ENCODE measurements around the gene RASA4.
"Not testable (repeated sequence)": the region's sequence is repeated elsewhere in the genome, so short reads cannot be mapped to it uniquely, and the experiment has no call there.

Gene RASA4
- total RNA-seq = 0.10 to 2.6 (median 1.4) reads per million in 4 experiments

DNA sequence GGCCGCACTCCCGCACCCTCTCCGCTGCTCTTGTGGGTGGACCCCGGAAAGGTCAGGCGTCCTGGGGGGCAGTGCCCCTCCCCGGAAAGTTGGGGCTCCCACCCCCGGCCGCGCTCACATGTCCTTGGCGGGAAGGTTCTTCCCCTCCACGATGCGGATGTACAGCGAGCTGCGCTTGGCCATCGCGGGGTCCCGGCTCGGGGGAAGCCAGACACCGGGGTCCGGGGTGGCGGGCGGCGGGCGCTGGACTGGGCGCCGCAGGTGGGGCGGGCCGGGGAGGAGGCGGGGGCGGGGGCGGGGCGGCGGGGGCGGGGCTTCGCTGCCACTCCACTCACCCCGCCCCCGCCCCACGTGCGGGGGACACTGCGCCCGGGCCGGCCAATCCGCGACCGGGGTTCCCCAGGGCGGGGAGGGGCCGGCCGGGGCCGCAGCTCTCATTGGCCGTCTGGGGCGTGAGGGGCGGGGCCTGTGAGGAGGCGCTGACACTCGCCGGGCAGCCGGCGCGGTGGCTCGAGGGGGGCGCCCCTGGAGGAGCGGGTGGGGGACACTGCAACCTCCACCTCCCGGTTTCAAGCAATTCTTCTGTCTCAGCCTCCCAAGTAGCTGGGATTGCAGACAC is at the start of gene RASA4:
TSS of gene RASA4 (minus strand) at position 250 of the 619 bp plus-strand sequence. CDS start at position 183, 67 bp downstream.
- DNase-seq = not testable (repeated sequence)

GRCh38 chr7:102664765-102665164 is 48.2 kb upstream of the RASA4 start:
- DNase-seq = not testable (repeated sequence)

GRCh38 chr7:102649924-102650323 is 33.4 kb upstream of the RASA4 start, which contains the start of gene SPDYE2B:
Gene SPDYE2B (plus strand): TSS chr7:102650319. CDS start chr7:102652349, 2,030 bp downstream.
- DNase-seq = not testable (repeated sequence)

- DNase-seq = not testable (repeated sequence)
These were observed 31.3 kb upstream of the RASA4 start for GRCh38 chr7:102647813-102648212.

- not testable (repeated sequence) for DNase-seq
These were observed 26.8 kb upstream of the RASA4 start for GRCh38 chr7:102643404-102643803.

- DNase-seq = not testable (repeated sequence)
These were observed 26.1 kb upstream of the RASA4 start, which contains the start of gene UPK3BL1 for GRCh38 chr7:102642691-102643090. Gene UPK3BL1 (minus strand): TSS chr7:102642791. CDS start chr7:102642741, 50 bp downstream.

GRCh38 chr7:102638848-102639247 is 22.3 kb upstream of the RASA4 start:
- DNase-seq = not testable (repeated sequence)

GRCh38 chr7:102636956-102637355 is 20.4 kb upstream of the RASA4 start:
- not testable (repeated sequence) for DNase-seq

- DNase-seq = not testable (repeated sequence)
These were observed 18.8 kb upstream of the RASA4 start for GRCh38 chr7:102635354-102635753.

DNA sequence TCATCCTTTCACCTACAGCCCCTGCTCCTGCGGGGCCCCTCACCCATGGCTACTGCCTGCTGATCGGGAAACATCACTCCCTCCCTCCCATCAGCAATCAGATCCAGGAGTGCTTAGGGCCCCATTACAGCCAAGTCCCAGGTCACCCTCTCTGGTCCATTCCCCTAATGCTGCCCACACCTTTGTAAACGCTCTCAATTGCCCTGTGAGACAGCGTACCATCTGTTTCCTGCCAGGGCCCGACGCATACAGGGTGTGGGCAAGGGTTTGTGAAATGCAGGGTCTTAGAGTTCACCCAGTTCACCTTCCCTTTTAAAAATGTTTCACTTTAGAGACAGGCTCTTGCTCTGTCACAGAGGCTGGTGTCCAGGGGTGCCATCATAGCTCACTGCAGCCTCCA is 17.7 kb upstream of the RASA4 start:
- not testable (repeated sequence) for DNase-seq

- not testable (repeated sequence) for DNase-seq
These were observed 14.1 kb upstream of the RASA4 start for GRCh38 chr7:102630622-102631021.

DNA sequence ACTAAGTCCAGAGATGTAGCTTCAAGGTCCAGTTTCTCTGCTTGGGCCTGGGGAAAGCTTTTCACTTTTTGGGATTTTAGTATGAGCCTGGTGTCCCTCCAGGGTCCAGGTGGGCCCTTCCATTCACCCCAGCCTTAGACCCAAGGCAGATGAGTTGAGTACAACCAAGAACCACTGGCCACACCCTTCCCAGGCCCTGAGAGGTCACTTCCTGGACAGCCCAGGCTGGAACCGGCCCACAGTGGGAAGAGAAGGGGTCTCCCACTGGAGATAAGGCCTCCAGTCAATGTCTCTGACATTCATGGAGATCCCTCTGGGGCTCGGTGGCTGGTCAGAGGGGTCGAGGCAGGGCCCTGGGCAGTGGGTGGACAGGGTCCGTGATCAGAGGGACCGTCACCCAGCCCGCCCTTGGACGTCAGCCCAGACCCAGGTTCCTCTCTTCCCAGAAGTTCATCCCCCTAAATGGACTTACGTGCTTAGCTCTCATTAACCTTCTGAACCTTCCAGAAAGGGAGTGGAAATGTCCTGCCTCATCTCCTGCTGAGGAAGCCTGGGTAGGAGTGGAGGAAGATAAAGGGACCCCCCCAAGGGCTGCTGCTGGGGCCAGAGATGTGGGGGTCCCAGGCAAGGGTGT is 10.8 kb upstream of the RASA4 start:
- DNase-seq = not testable (repeated sequence)

GRCh38 chr7:102618122-102618521 is 1.6 kb upstream of the RASA4 start:
- not testable (repeated sequence) for DNase-seq

GRCh38 chr7:102615930-102616329 is 626 bp downstream of the RASA4 start:
- DNase-seq = not testable (repeated sequence)

- not testable (repeated sequence) for DNase-seq
These were observed 1.7 kb downstream of the RASA4 start for GRCh38 chr7:102614873-102615272.

DNA sequence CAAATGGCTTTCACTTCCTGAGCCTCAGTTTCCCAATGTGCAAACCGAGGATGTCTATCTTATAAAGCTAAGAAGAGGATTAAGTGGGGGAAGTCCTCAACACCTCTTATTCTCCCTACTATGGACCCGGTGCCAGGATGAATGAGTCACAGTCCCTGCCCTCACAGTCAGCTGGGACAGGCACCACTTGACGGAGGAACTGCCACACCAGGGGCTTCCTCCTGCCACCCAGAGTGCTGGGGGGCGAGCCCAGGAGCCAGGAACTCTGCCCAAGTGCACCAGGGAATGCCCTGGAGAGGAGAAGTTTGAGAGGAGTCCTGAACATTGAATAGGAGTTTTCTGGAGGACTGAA is 2.2 kb downstream of the RASA4 start:
- not testable (repeated sequence) for DNase-seq

DNA sequence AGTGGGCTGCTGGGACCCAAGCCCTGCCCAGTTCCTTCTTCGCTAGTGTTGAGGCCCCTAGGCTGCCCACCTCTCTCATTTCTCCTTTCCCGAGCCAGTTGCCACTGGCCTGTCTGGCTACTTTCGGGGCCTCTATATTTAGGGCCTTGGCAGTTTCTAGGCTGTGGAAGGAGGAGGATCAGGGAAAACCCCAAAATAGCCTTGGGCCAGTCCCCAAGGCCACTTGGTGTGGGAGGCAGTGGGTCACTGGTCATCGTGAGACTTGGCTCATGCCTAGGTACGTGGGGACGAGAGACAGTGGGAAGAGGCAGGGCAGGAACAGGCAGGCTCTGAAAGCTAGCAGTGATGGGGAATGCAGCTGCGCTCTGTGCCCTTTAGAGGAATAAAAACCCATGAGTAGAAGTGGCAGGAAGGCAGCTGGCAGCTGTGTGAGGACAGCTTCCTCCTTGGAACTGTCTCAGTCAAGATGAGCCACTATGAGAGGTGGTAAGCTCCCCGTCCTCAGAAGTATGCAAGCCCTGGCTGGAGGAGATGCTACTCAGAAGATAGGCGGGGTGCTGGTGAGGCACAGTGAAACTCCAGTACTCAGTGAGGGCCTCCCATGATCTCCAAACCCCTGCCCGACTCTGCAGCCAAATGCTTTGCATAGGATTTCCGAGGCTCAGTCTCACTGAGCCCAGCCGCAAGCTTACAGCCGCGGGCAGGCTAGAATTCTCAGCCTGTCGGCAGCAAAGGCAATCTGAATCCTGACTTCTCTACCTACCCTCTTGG is 2.8 kb downstream of the RASA4 start:
- DNase-seq = not testable (repeated sequence)

GRCh38 chr7:102611675-102612325 is 4.8 kb downstream of the RASA4 start:
- DNase-seq = not testable (repeated sequence)

DNA sequence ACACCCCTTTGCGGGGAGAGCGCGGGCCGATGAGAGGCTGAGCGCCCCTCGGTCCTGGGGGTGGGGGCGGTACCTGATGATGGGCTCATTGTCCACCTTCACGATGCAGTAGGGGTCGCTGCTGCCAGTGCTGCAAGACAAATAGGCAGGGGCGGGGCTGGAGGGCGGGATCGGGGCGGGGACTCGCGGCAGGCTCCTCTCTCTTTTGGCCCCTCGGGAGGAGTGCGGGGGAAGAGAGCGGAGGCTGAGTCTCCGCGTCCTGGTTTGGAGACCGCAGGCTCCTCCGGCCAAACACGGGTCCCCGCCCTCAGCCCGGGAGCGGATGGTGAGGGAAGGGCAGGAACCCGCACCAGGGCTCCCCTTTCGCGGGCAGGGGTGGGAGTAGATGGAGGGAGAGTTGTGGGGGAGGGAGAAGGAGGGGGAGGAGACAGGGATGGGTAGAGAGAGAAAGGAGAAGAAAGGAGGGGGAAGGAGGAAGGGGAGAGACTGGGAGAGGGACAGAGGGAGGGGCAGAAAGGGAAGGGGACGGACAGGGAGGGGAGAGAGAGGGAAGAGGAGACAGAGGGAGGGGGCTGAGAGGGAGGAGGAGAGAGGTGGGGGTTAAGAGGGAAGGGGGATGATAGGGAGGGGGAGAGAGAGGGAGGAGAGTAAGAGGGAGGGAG is 5.4 kb downstream of the RASA4 start:
- DNase-seq = not testable (repeated sequence)

DNA sequence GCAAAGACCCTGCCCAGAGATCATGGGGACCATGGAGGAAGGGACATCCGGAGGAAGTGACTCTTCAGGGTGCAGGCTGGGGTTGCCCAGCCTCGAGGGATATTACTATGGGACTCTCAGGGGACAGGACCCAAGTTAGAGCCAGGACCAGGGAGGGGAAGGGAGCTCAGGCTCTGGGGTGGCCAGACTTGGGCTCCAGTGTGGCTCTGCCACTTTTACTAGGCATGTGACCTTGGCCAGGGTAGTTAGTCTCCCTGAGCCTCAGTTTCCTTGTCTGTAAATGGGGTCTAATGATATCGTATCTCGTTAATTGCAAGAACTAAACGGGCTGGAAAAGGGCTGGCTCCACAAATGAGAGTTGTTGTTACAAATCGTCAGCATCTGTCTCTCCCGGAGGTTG is 6.1 kb downstream of the RASA4 start:
- not testable (repeated sequence) for DNase-seq

DNA sequence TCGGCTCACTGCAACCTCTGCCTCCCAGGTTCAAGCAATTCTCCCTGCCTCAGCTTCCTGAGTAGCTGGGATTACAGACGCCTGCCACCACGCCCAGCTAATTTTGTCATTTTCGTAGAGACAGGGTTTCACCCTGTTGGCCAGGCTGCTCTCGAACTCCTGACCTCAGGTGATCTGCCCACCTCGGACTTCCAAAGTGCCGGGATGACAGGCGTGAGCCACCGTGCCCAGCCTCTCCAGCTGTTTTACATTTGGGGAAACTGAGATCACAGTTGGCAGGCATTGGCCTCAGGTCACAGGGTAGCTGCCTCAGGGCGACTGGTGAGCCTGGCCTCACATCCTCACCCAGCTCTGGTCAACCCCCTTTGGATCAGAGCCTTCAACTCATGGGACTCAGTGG is 6.8 kb downstream of the RASA4 start:
- DNase-seq = not testable (repeated sequence)

- not testable (repeated sequence) for DNase-seq
These were observed 9.7 kb downstream of the RASA4 start for GRCh38 chr7:102606848-102607247.

Measured in effector CD8-positive, alpha-beta T cell (primary cell).